ENCODE measurements around the gene ROR2. TPM values are rescaled to one million over a fixed set of nuclear protein-coding genes. Genes with fewer than 3 reads are reported as not detected.
A peak's percentile ranks its signal among the peaks of the same experiment; 100 is the strongest.

ROR2 gene
- polyA plus RNA-seq, 1 donor, result 17.1 TPM

GRCh38 chr9:91818225-91818585, 131.8 kb downstream of the ROR2 start:
- DNase-seq, result no peak

GRCh38 chr9:91817493-91818224, 132.4 kb downstream of the ROR2 start:
- DNase-seq, result peak; percentile 87

DNA sequence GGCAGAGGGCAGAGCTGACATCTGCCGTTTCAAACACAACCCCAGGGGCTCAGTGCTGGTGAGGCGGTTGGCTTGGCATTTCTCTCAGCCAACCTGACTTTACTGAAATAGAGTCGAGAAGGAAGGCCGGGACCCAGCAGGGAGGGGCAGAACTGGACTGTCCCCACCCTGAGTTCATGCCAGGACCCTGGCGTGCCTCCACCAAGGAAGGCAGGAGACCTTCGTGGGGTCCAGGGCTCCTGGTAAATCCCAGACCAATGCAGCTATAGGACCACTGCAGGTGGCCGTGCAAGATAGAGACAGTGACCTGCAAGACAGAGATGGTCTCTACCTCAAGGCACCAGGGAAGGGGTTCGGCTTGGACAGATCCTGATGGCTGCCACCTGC, 132.9 kb downstream of the ROR2 start:
- no peak for DNase-seq

DNA sequence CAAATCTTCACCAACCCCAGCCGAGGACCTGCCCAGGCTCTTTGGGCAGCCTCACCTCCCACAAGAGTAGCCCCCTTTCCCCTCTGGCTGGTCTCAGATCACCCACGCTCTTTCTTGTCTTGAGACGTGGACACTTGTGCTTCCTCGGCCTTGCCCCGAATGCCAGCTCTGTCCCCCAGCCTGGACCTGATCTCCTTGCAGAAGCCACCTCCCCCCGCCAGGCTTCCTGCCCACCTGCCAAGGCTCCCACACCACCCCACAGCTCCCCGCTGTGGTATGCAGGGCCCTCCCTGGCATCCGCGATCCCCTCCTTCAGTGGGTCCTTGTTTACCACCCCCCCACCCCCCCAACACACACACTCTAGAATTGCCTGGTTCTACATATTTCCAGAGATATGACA, 133.7 kb downstream of the ROR2 start:
- DNase-seq, result no peak

- no peak for DNase-seq
Observed at GRCh38 chr9:91815896-91816295, 134.1 kb downstream of the ROR2 start.

DNA sequence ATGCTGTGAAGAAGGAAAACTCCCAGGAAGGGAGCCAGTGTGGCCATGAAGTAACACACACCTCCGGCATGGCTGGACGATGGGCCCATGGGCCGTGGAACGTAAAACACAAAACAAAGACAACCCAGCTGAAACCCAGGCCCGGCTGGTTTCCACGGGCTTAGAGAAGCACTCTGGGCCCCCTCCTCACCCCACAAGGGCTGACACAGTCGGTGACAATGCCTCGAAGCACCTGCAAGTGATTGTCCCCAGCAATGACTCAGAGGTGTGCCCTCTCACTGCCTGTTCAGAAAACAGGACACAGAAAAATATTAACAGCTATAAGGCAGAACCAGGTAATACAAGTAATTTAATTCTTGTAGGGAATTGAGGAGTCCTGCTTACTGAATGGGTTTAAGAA, 135.3 kb downstream of the ROR2 start:
- DNase-seq, result no peak

GRCh38 chr9:91814201-91814600, 135.8 kb downstream of the ROR2 start:
- DNase-seq, result no peak

GRCh38 chr9:91813176-91813795, 136.7 kb downstream of the ROR2 start:
- DNase-seq, result no peak

DNA sequence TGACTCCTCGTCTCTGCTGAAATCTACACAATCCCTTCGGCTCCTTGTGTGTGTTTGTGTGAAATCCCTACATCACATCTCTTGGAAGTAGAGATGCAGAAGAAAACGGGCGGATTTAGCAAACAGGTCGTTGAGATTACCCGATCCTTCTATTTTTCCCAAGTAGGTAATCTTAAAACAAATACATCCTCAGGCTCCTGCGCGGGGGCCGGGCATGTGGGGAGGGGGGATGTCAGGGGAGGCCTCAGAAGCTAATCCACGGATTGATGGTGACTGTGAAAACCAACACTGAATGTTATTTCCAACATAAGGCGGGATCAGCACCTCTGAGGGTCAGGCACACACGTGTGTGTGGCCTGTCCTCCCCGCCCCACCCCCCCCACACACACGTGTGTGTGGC, 137.8 kb downstream of the ROR2 start:
- DNase-seq, result no peak

DNA sequence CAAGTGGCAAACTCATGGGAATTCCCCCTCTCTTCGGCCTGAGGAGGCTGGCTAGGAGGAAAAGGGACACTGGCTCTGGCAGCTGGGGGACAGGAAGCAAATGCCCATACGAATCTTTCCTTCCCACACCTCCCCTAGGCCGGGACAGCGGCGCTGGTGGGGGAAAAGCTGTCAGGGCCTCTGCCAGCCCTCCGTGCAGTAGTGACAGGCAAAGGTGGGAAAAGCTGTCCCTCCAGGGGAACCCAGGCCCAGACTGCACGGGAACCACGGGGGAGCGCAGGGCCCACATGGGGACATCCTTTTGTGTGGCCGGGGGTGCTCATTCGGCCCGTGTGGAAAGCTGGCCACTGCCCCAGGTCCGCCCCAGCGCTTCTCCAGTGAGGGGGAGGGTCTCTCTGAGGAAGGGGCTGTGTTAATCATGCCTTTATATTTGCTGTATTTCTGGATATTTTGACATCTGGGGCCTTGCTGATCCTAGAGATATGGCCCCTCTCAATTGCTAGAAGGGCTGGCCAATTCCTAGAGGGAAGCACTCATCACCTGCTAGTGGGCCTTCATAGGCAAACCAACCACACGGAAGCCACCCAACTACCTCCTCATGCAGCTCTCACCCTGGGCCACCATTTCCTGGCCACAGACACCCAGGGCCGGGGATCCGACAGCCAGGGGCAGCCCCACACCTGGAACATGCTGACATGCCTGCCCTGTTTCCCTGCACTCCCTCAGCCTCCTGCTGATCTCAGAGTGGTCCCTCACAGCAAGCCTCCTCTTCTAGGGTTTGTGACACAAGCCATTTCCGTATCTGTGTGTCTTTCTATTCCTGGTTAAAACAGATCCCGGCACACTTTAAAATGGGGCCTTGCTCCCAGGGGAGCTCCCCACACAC, 138.8 kb downstream of the ROR2 start:
- no peak for DNase-seq

- no peak for DNase-seq
Observed at GRCh38 chr9:91810286-91810905, 139.6 kb downstream of the ROR2 start.

DNA sequence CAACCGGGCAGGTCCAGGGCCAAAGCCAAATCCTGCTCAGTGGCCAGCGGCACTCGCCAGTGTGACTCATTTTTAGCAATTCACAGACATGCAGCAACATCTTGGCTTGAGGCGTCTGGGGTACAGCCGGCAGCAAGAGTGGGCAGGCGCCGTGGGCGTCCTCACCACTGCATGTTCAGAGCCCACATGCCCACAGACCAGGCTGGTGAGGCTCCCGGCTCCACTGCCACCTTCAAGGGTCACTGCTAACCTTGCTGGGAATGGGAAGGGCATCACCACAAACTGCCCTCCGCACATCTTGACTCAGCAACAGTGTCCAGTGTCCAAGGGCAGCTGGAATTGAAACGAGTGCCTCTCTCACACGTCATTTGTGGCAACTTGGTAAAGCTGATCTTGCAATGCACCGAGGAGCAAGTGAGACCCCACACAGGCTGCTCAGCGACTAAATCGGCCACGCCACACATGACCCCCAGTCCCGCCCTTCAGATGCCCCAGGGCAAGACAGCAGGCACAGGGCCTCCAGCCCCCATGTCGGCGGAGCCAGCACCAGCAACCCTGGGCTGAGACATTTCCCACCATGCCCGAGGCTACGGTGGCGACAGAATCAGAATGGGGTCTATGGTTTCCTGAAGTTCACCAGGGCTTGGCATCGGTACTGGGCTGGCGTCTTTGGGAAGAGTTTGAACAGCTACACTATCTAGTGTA, 140.3 kb downstream of the ROR2 start:
- no peak for DNase-seq

- no peak for DNase-seq
Observed at GRCh38 chr9:91807643-91808246, 142.3 kb downstream of the ROR2 start.

DNA sequence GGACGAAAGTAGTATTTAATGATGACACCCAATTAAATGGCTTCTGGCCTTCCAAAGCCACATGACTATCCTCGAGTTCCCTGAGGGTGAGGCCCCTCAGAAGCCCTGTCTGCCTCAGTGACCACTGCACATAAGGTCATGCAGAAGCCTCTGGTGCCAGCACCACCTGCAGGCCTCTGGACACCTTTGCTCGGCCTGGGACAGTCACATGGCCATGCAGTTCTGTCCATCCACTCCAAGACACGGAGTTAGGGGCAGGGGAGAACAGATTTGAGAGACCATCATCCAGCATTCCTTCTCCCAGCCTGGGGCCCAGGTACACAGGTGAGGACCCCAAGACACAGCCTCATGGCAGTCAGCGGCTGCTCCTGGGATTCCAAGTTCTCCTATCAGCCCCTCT, 145.0 kb downstream of the ROR2 start:
- no peak for DNase-seq

- DNase-seq, result no peak
Observed at GRCh38 chr9:91803970-91804752, 145.9 kb downstream of the ROR2 start.

DNA sequence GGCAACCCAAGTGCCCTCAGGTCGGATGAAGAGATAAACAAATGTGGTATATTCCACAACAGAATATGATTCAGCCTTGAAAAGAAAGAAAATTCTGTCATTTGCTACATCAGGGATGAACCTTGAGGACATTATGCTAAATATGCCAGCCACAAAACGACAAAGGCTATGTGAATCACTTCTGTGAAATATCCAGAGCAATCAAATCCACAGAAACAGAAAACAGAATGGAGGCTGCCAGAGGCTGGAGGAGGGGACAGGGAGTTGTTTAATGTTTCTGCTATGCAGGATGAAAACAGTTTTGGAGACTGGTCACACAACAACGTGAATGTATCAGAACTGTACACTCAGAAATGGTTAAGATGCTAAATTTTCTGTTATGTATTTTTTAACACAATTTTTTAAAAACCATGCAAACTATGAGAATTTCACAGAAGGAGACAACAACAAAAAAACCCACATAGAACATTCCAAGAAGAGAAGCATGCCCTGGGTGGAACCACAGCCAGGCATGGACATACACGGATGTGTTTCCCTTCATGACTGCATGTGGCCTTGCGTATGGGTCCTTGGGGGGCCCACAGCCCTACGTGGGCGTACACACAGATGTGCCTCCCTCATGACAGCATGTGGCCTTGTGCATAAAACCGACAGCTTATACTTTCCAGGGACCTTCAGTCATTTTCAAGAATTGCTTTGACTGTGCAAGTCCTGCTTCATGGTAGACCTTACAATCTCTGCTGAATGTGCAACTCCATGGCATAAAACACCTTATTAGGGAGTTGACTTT, 146.7 kb downstream of the ROR2 start:
- DNase-seq, result no peak

GRCh38 chr9:91802391-91802790, 147.6 kb downstream of the ROR2 start:
- DNase-seq, result no peak

- DNase-seq, result no peak
Observed at GRCh38 chr9:91800473-91801030, 149.5 kb downstream of the ROR2 start.

DNA sequence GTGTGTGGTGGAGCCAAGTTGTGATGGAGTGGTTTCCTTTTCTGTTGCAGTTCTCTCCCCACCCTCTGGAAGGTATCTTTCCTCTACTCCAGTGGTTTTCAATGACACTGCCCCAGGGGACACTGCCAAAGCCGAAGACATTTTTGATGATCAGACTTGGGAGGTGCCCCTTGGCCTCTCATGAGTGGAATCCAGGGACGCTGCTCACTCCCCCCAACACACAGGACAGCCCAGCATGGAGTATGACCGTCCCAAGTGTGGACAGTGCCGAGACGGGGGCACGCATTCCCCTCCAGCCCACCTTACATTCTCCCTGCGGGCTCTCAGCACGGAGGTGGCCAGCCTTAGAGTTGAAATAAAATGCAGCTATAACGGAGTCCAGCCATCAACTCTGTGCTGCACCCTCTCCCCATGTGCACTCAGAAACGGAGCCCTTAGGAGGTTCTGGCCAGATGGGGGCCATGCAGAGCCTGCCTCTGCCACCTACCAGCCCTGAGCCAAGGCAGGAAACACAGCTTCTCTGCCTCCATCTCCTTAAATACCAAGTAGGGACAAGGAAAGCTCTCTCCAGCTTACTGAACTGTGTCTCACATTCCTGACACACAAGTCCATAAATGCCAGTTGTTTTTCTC, 150.8 kb downstream of the ROR2 start:
- DNase-seq, result no peak
